NCI-H146 (cell line): ENCODE measurements around the gene AMOTL1.

Experiments used
- DNase-seq: peaks from one replicate; lab custom pipeline; 2025; lab: John Stamatoyannopoulos, UW

Gene AMOTL1

GRCh38 chr11:94854770-94855633 is 86.8 kb downstream of the AMOTL1 start:
- DNase-seq: no peak

GRCh38 chr11:94855666-94856065 is 87.5 kb downstream of the AMOTL1 start:
- no peak for DNase-seq

DNA sequence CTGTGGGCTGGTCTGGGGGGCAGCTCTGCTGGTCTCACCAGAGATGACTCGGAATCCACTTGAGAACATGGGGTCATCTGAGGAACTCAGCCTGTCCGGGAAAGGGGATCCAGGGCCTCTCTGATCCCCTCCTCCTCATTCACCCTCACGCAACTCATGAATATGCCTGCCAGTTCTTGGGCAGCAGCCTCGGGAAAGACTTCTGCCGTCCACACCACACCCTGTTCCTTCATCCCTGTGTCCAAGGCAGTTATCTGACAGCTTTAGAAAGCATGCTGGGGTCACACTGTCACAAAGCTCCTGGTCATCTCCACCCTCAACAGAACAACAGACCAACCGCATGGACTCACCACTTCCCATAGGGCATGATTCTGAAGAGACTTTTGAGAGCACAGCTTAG is 88.3 kb downstream of the AMOTL1 start:
- no peak for DNase-seq

GRCh38 chr11:94857337-94857736 is 89.2 kb downstream of the AMOTL1 start:
- no peak for DNase-seq

- DNase-seq: no peak
These were observed 90.0 kb downstream of the AMOTL1 start for GRCh38 chr11:94858012-94858705.

DNA sequence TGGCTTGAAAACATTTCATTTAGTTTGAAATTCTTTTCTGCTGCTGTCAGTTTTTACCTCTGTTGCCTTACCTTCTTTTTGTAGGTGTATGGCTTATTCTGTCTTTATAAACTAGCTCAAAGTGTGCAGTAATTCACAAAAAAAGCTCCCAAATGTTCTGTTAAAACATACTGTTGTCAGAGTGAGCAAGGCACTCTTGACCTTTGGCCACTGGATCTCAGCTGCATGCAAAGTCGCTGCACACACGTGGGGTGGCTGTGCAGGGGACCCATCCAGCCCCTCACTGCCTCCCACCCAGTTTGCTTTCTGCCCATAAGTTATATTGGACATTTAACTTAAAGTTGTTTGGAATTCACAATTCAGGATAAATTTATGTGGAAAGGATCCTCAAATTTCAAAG is 92.2 kb downstream of the AMOTL1 start:
- no peak for DNase-seq

GRCh38 chr11:94861306-94861845 is 93.2 kb downstream of the AMOTL1 start:
- DNase-seq: no peak

GRCh38 chr11:94862926-94863880 is 95.0 kb downstream of the AMOTL1 start:
- DNase-seq: no peak

GRCh38 chr11:94864506-94865045 is 96.4 kb downstream of the AMOTL1 start:
- no peak for DNase-seq

DNA sequence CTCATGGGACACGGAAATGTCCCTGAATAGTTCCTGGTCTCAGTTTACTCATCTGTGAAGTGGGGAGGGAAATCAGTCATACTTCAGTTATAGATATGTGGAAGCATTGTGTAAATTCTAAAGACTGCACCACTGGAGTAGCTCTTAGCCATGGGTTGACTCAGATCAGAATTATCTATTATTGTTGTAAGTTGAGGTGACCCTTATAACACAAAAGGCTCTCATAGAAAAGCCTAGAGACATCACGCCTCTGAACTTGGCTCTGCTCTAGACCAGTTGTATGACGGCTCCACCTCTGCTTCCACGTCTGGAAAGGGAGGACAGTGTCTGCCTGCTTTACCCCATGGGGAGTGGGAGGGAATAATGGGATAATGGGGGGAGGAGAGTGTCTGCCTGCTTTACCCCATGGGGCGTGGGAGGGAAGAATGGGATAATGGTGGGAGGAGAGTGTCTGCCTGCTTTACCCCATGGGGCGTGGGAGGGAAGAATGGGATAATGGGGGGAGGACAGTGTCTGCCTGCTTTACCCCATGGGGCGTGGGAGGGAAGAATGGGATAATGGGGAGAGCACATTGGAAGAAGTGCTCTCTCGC is 98.2 kb downstream of the AMOTL1 start:
- DNase-seq: no peak

GRCh38 chr11:94866936-94867795 is 99.0 kb downstream of the AMOTL1 start:
- no peak for DNase-seq

- no peak for DNase-seq
These were observed 100.3 kb downstream of the AMOTL1 start for GRCh38 chr11:94868468-94868867.

- no peak for DNase-seq
These were observed 101.0 kb downstream of the AMOTL1 start for GRCh38 chr11:94869186-94869585.

DNA sequence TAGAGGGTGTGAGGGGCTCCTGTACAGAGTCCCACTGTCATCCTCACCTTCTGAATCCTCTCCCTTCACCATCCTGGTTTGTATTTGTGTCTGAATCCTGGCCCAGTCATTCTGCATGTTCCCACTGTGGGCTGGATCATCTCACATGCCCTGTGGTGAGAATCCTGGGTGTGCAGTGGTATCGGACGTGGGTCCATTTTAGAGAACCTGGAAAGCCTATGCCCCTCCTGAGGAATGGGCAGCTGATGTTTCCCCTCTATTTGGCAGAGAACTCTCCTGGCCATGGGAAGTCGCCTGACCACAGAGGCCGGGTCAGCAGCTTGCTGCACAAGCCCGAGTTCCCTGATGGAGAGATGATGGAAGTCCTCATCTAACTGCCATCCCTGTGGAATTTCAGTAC is 102.3 kb downstream of the AMOTL1 start:
- no peak for DNase-seq

DNA sequence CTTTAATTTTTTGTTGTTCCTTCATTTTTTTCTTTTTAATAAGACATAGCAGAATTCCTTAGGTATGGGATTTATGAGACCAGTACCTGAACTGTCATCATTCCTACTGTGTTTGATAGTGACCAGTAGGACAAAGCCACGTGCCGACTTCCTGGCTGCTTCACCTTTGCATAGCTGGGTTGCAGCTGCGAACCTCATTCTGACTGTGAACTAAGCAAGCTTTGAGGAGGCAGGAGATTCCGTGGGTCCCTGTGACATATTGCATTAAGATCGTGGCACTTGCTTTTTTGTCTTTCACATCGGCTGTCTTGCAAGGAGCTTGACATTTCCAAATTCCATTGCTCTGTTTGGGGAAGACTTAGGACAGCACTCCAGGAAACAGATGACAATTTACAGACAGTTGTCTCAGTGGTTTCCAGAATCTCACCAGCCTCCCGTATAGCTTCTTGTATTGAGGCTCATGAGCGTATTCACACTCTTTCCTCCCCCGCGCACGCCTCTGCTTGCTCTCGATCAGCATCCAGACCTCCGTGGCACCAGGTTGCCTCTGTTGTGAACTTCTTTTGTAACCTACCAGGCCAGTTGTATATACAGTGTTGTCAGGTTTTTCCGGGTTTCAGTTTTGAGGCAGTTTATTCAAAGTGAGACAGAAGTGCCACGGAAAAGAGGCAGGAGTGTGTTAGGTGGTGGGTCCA is 103.5 kb downstream of the AMOTL1 start:
- DNase-seq: no peak

DNA sequence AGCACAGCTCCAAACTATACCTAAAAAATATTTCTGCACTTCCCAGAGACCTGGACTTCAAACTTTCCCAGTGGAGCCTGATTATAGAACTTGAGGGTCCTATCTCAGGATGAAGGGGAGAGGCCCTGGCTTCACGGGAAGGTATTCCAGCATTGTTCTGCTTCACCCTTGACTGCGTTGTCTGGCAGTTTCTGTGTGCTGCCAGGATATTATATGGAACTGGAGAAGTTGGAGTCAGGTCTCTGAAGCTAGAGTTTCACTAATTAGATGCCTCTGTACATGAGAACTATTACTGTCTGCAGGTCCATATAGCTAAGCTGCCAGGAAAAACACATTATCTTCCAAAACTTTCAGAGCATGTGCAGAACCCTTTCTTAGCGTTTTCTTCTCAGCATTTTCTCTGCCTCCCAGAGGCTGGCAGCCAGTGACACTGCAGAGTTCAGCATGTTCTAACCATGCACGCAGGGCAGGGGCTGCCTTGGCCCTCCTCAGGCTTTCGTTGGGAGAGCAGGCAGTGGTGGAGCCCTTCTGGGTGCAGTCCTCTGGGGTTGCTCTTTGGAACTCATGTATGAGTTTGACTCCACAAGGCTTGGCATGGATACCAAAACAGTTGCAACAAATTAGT is 105.9 kb downstream of the AMOTL1 start:
- no peak for DNase-seq

DNA sequence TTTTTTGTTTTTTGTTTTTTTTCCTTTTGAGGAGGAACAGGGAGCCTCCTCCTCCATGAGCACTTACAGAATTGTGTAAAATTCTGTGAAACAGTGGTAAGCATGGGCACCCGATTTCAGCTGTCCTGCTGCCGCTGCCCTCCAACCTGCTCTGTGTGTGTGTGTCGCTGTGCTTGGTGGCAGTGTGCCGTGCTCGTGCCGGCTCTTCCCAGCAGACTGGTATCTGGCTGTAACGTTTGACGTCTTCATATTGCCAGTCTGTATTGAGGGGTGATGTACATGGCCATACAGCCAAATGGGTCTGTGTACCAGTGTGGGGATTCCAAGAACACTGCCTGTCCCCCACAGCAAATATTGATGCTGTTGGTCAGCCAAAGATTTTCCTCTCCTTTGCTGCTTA is 108.1 kb downstream of the AMOTL1 start:
- no peak for DNase-seq

GRCh38 chr11:94876645-94877442 is 108.7 kb downstream of the AMOTL1 start:
- DNase-seq: no peak
